HG03159 (cell line): ENCODE measurements around the gene SPOCD1.

Experiments used
- ATAC-seq: cut with Tn5 transposase; IDR thresholded peaks from one replicate; pipeline ENCODE4 v1.9.1; 2021; ENCODE audit warnings: mild to moderate bottlenecking, moderate library complexity; ENCODE audit not compliant: unreplicated experiment

The SPOCD1 gene

GRCh38 chr1:31742462-31743212 is 73.2 kb downstream of the SPOCD1 start:
- no peak for ATAC-seq
